ENCODE data around the gene FAM200C. TPM values are rescaled to one million over a fixed set of nuclear protein-coding genes. Genes with fewer than 3 reads are reported as not detected.
A peak's percentile ranks its signal among the peaks of the same experiment; 100 is the strongest.

FAM200C gene
- total RNA-seq, 1 donor from 2014 or later, result 25.3 TPM

DNA sequence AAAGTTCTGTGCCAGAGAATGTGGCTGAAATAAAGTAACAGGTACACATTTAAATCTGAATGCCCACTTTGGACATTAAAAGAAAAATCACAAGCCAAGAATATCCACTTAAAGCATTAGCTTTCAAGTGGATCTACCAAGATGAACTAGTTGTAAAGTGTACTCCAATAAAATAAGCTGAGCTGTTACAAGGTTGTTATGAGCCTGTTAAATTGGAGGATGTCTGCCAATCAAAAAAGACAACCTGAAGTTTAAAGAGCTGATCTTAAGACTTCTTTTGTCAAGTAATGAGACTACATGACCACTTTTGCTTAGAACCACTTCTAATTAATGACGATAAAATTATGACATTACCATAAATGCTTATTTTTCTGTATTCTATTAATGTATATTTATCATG, 2.4 kb downstream of the FAM200C start:
- no peak overlapping the region for H3K4me3 ChIP-seq
- Mint-ChIP-seq H3K36me3 (peaks cover 15% of the 10 kb centered on the region), H3K9me3 (no peaks in the 10 kb centered on the region), H3K27me3 (ENCODE audit: insufficient read depth, low read depth) (no peaks in the 10 kb centered on the region), H3K4me3 (peak overlapping the region; percentile 94), H3K27ac (no peak overlapping the region), H3K4me1 (peaks cover 24% of the 10 kb centered on the region)
- H3K4me2 ChIP-seq, result peak overlapping the region; percentile 100
- H4K20me1 ChIP-seq (ENCODE audit: low read depth), result peaks cover 29% of the 10 kb centered on the region
- peaks cover 23% of the 10 kb centered on the region for H3F3A ChIP-seq (ENCODE audit: low read depth)
- DNase-seq (ENCODE audit: low spot score), result no peak
- H3K36me3 ChIP-seq, result peaks cover 3% of the 10 kb centered on the region
- no peak overlapping the region for H3K27ac ChIP-seq
- no peak overlapping the region for H3K9ac ChIP-seq
- no peaks in the 10 kb centered on the region for H3K27me3 ChIP-seq
- H3K79me2 ChIP-seq (ENCODE audit: low read depth), result peaks cover 67% of the 10 kb centered on the region
- no peak for TF ChIP-seq EZH2 (IDR thresholded peaks at IDR 0.05)
- no peak for TF ChIP-seq EZH2phosphoT487 (IDR thresholded peaks at IDR 0.05)
- no peak for TF ChIP-seq CTCF (IDR thresholded peaks at IDR 0.05)
- H3K9me3 ChIP-seq (ENCODE audit: low read depth), result no peaks in the 10 kb centered on the region
- H3K4me1 ChIP-seq, result peaks cover 25% of the 10 kb centered on the region
- H2AFZ ChIP-seq (replicated peaks), result no peak overlapping the region

- Histone ChIP-seq H3K9ac (no peak overlapping the region), H3K4me1 (peaks cover 25% of the 10 kb centered on the region), H4K20me1 (ENCODE audit: low read depth) (peaks cover 29% of the 10 kb centered on the region), H3K9me3 (ENCODE audit: low read depth) (no peaks in the 10 kb centered on the region), H3K27ac (no peak overlapping the region), H3K27me3 (no peaks in the 10 kb centered on the region), H3K79me2 (ENCODE audit: low read depth) (peaks cover 67% of the 10 kb centered on the region), H3K4me2 (no peak overlapping the region), H3K4me3 (no peak overlapping the region), H3F3A (ENCODE audit: low read depth) (peaks cover 4% of the 10 kb centered on the region), H3K36me3 (peaks cover 3% of the 10 kb centered on the region), H2AFZ (replicated peaks) (no peak overlapping the region)
- no peak for TF ChIP-seq CTCF (IDR thresholded peaks at IDR 0.05)
- no peak for TF ChIP-seq EZH2 (IDR thresholded peaks at IDR 0.05)
- TF ChIP-seq EZH2phosphoT487 (IDR thresholded peaks at IDR 0.05), result no peak
- Mint-ChIP-seq H3K27me3 (ENCODE audit: insufficient read depth, low read depth) (no peaks in the 10 kb centered on the region), H3K27ac (no peak overlapping the region), H3K4me3 (no peak overlapping the region), H3K9me3 (peaks cover 3% of the 10 kb centered on the region), H3K4me1 (peaks cover 22% of the 10 kb centered on the region), H3K36me3 (peaks cover 18% of the 10 kb centered on the region)
- no peak for DNase-seq (ENCODE audit: low spot score)
These were observed 4.7 kb downstream of the FAM200C start for GRCh38 chr5:160395111-160395510.

- no peaks in the 10 kb centered on the region for H3K4me1 ChIP-seq
- TF ChIP-seq CTCF (IDR thresholded peaks at IDR 0.05), result peak; percentile 63
- TF ChIP-seq EZH2phosphoT487 (IDR thresholded peaks at IDR 0.05), result no peak
- no peaks in the 10 kb centered on the region for H3K4me1 Mint-ChIP-seq
- H4K20me1 ChIP-seq (ENCODE audit: low read depth), result peaks cover 16% of the 10 kb centered on the region
- no peak overlapping the region for H3K27ac Mint-ChIP-seq
- H3K79me2 ChIP-seq (ENCODE audit: low read depth), result peaks cover 29% of the 10 kb centered on the region
- no peaks in the 10 kb centered on the region for H3K27me3 Mint-ChIP-seq (ENCODE audit: insufficient read depth, low read depth)
- H3K4me3 ChIP-seq, result no peak overlapping the region
- DNase-seq (ENCODE audit: low spot score), result peak; percentile 15
- no peak overlapping the region for H3K4me3 Mint-ChIP-seq
- H3K4me2 ChIP-seq, result no peak overlapping the region
- peaks cover 29% of the 10 kb centered on the region for H3K9me3 Mint-ChIP-seq
- peaks cover 7% of the 10 kb centered on the region for H3F3A ChIP-seq (ENCODE audit: low read depth)
- H2AFZ ChIP-seq (replicated peaks), result no peak overlapping the region
- no peaks in the 10 kb centered on the region for H3K36me3 ChIP-seq
- peaks cover 32% of the 10 kb centered on the region for H3K36me3 Mint-ChIP-seq
- no peaks in the 10 kb centered on the region for H3K27me3 ChIP-seq
- peaks cover 9% of the 10 kb centered on the region for H3K9me3 ChIP-seq (ENCODE audit: low read depth)
- H3K27ac ChIP-seq, result no peak overlapping the region
- H3K9ac ChIP-seq, result no peak overlapping the region
These were observed 8.8 kb downstream of the FAM200C start for GRCh38 chr5:160390787-160391696.

Measured in neural progenitor cell (in vitro differentiated cells).